GM21576 (cell line): ENCODE data around the gene MARCHF11.

Experiments used
- ATAC-seq: cut with Tn5 transposase; IDR thresholded peaks from one replicate; pipeline ENCODE4 v1.9.1; 2021; ENCODE audit warnings: mild to moderate bottlenecking, moderate library complexity; ENCODE audit not compliant: unreplicated experiment

The MARCHF11 gene

DNA sequence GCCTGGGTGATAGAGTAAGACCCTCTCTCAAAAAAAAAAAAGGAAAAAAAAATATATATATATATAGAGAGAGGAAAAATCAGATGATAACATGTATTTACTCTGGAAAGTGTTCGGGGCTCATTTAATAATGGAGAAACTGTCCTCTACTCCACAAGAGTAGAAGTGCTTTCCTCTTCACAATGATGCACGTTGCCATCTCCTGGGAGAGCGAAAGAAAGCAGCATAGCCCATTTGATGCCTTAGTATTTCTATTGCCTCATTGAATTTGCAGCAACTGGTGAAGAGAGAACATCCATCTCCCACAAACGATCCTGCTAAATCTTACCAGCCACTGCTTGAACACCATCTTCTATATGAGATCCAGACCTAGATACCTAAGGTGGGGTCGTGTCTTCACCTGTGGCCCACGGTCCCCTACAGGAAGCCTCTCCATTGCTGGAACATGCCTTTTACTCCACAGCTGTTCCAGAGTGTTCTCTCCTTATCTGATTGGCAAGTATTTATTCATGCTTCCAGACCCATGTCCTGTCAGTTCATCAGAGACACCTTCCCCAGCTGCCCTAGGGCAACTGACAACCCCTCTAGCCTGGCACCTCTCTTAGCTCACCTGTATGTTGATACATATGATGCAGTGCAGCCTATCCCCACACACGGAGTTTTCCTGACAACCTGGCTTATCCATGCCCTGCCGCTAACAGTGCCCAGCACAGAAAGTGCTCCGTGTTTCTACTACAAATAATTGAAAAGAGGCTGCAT is 115.3 kb downstream of the MARCHF11 start:
- ATAC-seq, result no peak

DNA sequence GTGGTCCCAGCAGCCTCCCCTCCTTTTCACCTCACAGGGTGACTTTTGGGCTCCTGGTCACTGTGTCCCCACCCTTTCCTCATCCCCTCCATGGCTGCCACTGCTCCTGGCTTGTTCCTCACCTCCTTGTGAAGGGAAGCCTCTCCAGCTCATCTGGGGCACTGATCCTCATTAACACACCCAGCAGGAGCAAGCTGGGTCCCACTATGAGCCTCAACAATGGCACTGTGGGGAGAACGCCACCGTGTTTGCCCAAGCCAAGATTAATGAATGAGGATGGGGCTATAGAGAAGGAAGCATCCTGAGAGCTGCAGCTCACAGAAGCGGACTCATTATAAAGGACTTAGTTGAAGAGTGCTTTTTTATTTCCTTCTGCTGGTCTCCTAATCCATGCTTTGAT is 118.4 kb downstream of the MARCHF11 start:
- no peak for ATAC-seq

DNA sequence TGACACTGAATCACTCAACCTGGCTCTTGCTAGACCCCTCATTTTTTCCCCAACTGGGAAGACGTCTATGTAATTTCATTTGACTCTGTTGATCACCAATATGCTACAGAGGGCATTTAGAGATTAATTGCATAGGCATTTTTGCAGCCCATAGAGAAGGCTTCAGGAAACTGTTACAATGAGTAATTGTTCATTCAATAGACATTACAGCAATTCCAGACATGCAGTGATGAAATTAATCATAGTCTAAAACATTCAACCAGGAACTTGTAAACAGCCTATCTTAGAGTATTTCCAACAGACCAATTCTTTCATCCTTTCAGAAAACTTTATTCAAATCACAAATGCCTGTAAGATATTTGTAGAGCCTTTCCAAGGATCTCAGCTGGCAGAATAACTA is 122.3 kb downstream of the MARCHF11 start:
- ATAC-seq, result no peak

DNA sequence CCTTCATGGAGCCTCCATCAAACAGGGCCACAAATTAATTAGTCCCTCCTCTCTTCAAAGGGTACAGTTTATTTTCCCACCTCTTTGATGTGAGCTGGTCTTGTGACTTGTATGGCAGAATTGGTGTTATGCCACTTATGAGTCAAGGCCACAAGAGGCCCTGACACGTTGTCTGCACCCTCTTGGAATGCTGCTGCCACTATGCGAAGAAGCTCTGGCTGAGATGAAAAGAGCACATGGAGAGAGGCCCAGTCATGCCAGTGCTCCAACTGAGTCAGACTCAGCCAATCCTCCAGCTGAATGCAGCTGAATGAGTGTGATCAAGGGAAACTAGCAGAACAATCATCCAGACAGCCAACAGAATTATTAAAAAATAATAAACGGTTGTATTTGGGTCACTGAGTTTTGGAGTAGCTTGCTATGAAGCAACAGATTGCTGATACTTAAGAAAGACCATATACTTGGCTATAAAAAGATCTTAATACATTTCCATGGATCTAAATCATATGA is 128.3 kb downstream of the MARCHF11 start:
- no peak for ATAC-seq

DNA sequence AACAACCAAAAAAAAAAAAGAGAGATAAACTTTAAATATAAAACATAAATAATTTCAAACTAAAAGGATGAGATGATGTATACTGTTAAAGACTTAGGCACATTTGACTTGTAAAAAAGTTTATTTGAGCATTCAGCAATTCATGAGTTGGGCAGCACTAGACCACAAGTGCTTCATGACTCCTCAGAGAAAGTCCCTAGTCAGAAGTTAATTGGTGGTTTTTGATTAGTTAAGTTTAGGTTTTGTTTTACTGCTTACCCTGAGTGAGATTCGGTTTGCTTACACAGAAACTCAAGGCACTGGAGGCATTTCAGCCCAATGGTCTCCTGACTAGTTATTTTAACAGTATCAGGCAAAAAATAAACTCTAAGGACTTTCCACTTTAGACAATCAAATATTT is 129.2 kb downstream of the MARCHF11 start:
- ATAC-seq, result no peak

DNA sequence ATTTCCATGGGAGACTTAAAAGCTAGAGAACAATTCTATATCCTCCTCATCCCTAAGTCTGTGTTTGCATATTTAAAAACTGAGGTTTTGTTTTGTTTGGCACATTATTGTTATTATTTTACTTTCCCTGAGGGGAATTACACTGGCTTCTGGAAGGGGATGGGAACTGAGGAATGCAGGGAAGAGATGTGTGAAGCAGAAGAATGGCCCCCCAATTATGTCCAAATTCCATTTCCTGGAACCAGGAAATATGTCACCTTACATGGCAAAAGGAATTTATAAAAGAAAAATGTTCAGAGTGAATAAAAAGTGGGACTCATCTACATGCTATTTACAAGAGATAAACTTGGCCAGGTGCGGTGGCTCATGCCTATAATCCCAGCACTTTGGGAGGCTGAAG is 129.8 kb downstream of the MARCHF11 start:
- ATAC-seq, result no peak

DNA sequence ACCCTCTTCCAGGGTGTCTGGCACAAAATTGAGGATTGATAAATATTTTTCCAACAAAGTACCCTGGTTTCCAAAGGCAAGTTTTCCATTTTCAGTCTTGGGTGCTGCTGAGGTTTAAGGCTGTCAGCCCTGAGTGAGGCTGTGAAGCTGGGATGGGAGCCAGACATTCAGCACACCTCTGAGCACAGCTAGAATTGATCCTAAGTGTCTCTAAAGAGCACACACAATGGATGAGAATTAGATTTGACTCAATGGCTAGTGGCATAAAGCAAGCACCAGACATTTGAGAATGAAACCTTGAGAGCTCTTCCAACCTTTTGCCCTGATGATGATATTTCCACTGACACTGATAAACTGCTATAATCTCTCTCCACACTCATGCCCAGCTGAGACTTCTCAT is 131.5 kb downstream of the MARCHF11 start:
- no peak for ATAC-seq

DNA sequence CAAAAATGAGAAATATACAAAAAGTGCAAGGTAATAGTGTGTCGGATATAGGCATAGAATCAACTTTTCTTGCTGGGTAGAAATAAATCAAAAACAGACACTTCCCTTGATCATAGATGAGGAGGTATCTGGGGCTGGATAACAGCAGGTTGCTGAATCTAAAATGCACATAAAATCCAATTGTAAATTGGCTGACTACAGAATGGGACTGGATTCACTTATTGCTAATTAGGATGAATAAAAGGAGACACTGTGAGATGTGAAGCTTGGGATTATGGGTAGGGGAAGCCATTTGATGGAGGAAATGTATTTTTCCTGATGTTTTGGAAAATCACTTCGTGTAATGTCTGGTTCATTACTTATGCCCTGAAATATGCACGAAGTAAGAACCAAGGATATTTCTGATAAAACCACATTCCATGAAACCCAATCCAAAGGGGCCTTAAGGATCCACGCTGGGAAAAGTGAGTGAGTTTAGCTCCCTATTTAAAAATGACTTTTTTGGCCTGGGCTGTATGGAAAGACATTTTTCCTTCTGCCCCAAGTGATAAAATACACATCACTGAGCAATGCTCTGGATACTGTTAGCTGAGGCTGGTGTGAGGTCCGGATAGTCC is 136.1 kb downstream of the MARCHF11 start:
- ATAC-seq, result no peak

DNA sequence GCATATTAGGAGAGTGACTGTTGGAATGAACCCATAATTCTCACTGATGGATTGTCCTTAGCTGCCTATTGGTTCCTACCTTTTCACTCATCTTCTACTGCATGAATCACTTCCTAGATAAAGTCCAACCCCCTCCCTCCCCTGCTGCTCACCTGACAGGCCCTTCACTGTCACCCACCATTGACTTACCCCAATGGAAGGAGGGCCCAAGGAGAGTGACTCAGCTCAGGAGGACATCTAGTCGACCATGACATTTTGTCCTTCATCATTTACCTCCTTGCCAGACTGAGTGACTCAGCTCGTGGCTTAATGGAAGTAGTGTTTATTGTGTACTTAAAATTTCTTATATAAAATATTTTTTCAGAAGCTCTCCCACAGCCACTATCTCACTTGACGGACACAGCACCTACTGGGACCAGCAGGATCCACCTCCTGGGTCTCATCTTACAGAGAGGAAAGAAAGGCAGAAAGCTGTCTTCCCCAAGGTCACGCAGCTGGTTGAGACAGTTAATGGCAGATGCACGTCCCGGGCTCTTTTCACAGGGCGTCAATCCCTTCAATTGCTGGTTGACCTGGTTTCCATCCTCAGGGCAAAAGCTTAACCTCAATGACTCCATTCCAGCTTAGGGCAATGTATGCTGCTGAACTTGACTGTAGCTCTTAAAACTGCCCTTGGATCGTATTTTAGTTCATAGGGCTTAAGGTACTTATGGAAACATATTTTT is 142.3 kb downstream of the MARCHF11 start:
- ATAC-seq, result no peak

DNA sequence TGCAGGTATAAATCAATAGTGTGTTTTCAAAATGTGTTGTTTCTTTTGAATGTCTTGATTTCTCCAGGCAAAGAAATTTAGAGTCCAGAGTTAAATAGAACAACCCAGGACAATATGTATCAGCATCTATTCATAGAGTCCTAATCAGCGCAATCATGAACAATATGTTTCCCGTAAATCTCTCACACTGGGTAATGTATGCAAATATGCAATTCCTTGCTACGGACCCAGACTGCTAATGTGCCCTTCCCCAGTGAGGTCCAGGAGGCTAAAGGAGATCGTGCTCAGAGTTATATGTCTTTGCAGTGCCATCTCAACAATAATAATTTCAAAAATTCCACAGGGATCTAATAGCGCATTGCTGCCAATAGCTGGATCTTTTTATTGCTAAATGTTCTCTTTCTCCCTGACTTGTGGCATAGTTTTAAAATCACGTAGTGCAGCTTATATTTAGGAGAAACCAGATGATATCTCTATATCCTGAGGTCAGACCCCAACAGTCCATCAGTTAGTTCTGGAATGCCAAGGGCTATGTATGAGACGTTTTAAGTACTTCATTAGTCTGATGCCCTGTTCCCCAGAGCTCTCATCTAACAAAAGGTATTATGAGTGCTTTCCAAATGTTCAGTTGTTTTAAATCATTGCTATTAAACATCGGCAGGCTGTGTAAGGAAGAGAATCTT is 145.1 kb downstream of the MARCHF11 start:
- ATAC-seq, result no peak

DNA sequence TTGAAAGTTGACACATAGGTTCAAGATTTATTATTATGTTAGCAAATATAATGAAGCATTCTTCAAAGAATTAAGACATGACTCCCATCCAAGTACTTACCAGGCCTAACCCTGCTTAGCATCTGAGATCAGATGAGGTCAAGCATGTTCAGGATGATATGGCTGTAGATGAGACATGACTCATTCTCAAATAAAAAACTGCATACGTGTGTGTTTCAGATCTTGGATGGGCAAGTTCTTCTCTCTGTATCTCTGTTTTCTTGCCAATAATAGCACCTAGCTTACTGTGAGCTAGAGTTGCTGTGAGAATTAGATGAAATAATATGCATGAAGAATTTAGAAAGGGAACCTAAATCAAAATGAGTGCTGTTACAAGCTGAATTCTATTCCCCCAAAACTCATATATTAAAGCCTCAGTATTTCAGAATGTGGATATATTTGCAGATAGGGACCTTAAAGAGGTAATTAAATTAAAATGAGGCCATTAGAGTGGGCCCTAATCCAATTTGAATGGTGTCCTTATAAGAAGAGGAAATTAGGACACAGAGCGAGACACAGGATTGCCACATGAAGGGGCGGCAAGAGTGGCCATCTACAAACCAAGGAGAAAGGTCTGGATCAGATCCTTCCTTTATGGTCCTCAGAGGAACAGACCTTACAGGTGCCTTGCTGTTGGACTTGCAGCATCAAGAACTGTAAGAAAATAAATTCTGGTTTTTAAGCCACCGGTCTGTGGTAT is 146.2 kb downstream of the MARCHF11 start:
- no peak for ATAC-seq

DNA sequence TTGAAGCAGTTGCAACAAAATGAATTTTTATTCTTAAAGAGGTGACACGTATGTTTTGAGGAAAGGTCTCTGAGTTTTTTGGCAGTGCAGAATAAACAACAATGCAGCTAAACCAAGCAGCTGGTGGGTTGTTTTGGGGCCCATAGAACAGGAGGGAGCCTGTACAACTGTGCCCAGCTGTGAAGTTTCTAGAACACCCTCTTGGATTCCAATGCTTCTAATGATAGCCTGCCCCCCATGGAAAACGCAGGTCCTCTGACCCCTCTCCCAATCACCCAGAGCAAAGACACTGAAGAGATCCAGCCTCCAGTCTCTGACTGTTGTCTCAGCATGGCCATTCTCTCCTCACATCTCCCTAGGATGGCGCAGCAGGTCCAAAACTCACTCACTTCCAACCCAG is 150.9 kb downstream of the MARCHF11 start:
- no peak for ATAC-seq

DNA sequence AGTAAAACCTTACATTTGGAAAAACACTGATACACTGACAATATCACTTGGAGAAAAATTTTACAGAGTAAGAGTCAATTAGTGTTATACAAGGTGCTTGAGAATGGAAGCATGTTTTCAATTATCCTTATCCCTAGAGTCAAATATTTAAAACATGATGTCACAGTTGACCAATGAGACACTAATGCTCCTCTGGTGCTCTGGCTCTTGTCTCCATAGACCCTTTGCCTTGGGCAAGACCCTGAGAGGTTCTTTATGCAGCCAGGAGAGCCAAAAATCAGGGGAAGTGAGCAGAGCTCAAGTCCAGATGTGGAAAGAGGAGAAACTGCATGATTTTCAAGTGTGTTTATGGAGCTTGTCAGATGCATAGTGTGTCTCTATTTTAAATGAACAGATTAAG is 153.9 kb downstream of the MARCHF11 start:
- ATAC-seq, result no peak

DNA sequence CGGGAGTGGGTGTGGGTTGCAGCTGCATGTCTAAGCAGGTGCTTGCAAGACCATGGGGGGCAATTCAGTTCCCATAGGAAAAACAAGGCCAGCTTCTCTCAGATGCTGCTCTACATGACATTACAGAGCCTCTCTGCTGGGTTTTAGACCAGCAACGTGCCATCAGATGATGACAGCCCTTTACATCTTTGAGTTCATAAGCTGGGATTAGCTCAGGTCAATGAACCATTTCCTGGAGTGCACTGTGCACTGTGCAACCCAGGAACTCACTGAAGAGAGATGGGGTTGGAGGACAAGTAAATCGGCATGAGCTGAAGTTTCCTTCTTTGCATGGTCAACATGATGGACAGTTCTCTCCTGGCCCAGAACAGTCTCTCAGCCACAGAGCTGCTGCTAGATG is 160.6 kb downstream of the MARCHF11 start:
- ATAC-seq, result no peak

DNA sequence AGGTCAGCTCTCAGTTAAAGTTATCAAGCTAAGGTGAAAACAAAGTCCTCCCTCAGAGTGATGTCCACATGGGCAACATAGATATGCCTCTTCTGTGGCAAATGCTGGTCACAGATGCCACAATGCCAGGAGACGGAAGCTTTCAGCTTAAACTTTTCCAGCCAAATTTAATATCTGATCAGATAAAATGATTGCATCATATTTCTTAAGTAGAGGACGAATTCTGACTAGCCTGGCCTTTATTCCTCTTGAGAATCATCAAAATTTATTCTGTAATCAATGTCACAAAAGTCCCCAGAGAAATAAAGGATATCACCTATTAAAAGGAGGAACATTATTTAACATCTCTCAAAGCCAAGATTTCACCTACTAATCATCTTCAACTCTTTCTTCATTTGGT is 161.9 kb downstream of the MARCHF11 start:
- no peak for ATAC-seq
